Neuronal stem cell (in vitro differentiated cells): ENCODE results near the gene SMOC2.

Experiments
- DNase-seq: peaks from one replicate; pipeline ENCODE4 v3.0.0-alpha.2; 2013; ENCODE audit warnings: low spot score
- H2AFZ ChIP-seq: one replicate; pipeline ENCODE4 v1.6.1; 2013; ENCODE audit warnings: mild to moderate bottlenecking, low read length, inconsistent platforms
- H2AK5ac ChIP-seq: 2 replicates; pipeline ENCODE4 v1.6.1; 2013; ENCODE audit warnings: low read depth, mild to moderate bottlenecking, inconsistent platforms, low read length, moderate library complexity, mixed read lengths
- H2BK120ac ChIP-seq: 2 replicates; pipeline ENCODE4 v1.6.1; 2013; ENCODE audit warnings: low read depth, mild to moderate bottlenecking, inconsistent platforms, low read length, moderate library complexity, mixed read lengths
- H2BK12ac ChIP-seq: one replicate; pipeline ENCODE4 v1.6.1; 2013; ENCODE audit warnings: low read length, inconsistent platforms
- H2BK15ac ChIP-seq: 2 replicates; pipeline ENCODE4 v1.6.1; 2013; ENCODE audit warnings: mild to moderate bottlenecking, low read length, inconsistent platforms, mixed read lengths
- H2BK5ac ChIP-seq: one replicate; pipeline ENCODE4 v1.6.1; 2013; ENCODE audit warnings: inconsistent platforms, mild to moderate bottlenecking, low read length, moderate library complexity
- H3K14ac ChIP-seq: one replicate; pipeline ENCODE4 v1.6.1; 2013; ENCODE audit warnings: low read length, inconsistent platforms
- H3K18ac ChIP-seq: 2 replicates; pipeline ENCODE4 v1.6.1; 2013; ENCODE audit warnings: low read length, inconsistent platforms
- H3K23ac ChIP-seq: 2 replicates; pipeline ENCODE4 v1.6.1; 2013; ENCODE audit warnings: low read depth, mild to moderate bottlenecking, mixed read lengths, low read length, inconsistent platforms; ENCODE audit not compliant: poor library complexity
- H3K27ac ChIP-seq: replicated peaks from 3 replicates; pipeline ENCODE4 v1.5.1; 2013; ENCODE audit warnings: low read length, inconsistent platforms
- H3K27me3 ChIP-seq, 3 experiments: 2 replicates each; pipeline ENCODE4 v1.6.1; 2013; ENCODE audit warnings: low read length in 3 of 3, mild to moderate bottlenecking in 2 of 3, inconsistent platforms in 1 of 3, low read depth in 1 of 3, mixed read lengths in 1 of 3, moderate library complexity in 1 of 3; ENCODE audit not compliant: control insufficient read depth in 3 of 3, insufficient read depth in 3 of 3
- H3K36me3 ChIP-seq, 2 donors: replicated peaks in 1 of 2; 2 replicates each; pipeline ENCODE4 v1.6.1; 2013; ENCODE audit warnings: low read length in 2 of 2; ENCODE audit not compliant: control insufficient read depth in 2 of 2, insufficient read depth in 2 of 2
- H3K4ac ChIP-seq: 2 replicates; pipeline ENCODE4 v1.6.1; 2013; ENCODE audit warnings: inconsistent platforms, mild to moderate bottlenecking, low read length, moderate library complexity
- H3K4me1 ChIP-seq, 2 donors: 1 replicate in 1 of 2; 2 replicates in 1 of 2; pipeline ENCODE4 v1.6.1; 2013; ENCODE audit warnings: low read length in 2 of 2, low read depth in 1 of 2; ENCODE audit not compliant: control insufficient read depth in 2 of 2, insufficient read depth in 1 of 2
- H3K4me2 ChIP-seq: one replicate; pipeline ENCODE4 v1.6.1; 2013; ENCODE audit warnings: mild to moderate bottlenecking, low read length, inconsistent platforms; ENCODE audit not compliant: insufficient read depth, poor library complexity, severe bottlenecking
- H3K4me3 ChIP-seq, 2 donors: 2 replicates each; pipeline ENCODE4 v1.5.1; 2013; ENCODE audit warnings: low read length in 2 of 2, mild to moderate bottlenecking in 2 of 2, inconsistent platforms in 1 of 2, moderate library complexity in 1 of 2
- H3K79me1 ChIP-seq: one replicate; pipeline ENCODE4 v1.6.1; 2013; ENCODE audit warnings: low read depth, mild to moderate bottlenecking, inconsistent platforms, low read length, moderate library complexity
- H3K9ac ChIP-seq: one replicate; pipeline ENCODE4 v1.6.1; 2013; ENCODE audit warnings: mild to moderate bottlenecking, low read depth, low read length, inconsistent platforms; ENCODE audit not compliant: poor library complexity
- H3K9me3 ChIP-seq, 2 donors: replicated peaks in 1 of 2; 2 replicates each; pipeline versions ENCODE3 to v1.6.1; 2013; ENCODE audit warnings: low read length in 2 of 2, mild to moderate bottlenecking in 2 of 2, inconsistent platforms in 1 of 2, low read depth in 1 of 2, mixed read lengths in 1 of 2, moderate library complexity in 1 of 2; ENCODE audit not compliant: control insufficient read depth in 2 of 2, insufficient read depth in 1 of 2
- H4K8ac ChIP-seq: one replicate; pipeline ENCODE4 v1.6.1; 2013; ENCODE audit warnings: low read depth, mild to moderate bottlenecking, inconsistent platforms, low read length, moderate library complexity
- H4K91ac ChIP-seq: one replicate; pipeline ENCODE4 v1.6.1; 2013; ENCODE audit warnings: low read length, low read depth, mild to moderate bottlenecking, inconsistent platforms; ENCODE audit not compliant: poor library complexity
- WGBS, 2 donors: extraction: QIAGEN DNeasy Blood & Tissue Kit; methylation state at CpG; one replicate each; pipeline ENCODE4 v1.1.7; 2013; ENCODE audit warnings: missing lambda C conversion rate in 2 of 2, mixed read lengths in 1 of 2; ENCODE audit not compliant: insufficient read length in 2 of 2, insufficient replicate concordance in 1 of 2; ENCODE audit errors: extremely low coverage in 2 of 2; 5-methylcytosine and 5-hydroxymethylcytosine counted together

Gene SMOC2

GRCh38 chr6:168606722-168607121 lies 165.7 kb downstream of the SMOC2 start:
- Histone ChIP-seq H3K4me2 (no peak overlapping the region), H3K4me3 (no peak overlapping the region), H2BK120ac (no peak overlapping the region), H3K79me1 (no peaks in the 10 kb centered on the region), H2BK15ac (no peak overlapping the region), H3K23ac (peak overlapping the region; percentile 28), H2BK12ac (no peak overlapping the region), H2AFZ (no peak overlapping the region), H3K4ac (no peak overlapping the region), H2BK5ac (no peak overlapping the region), H3K14ac (no peak overlapping the region), H4K8ac (no peak overlapping the region), H3K27ac (no peak overlapping the region), H3K9me3 (peaks cover 0 to 2% of the 10 kb centered on the region in 2 donors), H4K91ac (no peak overlapping the region), H2AK5ac (peak overlapping the region; percentile 1), H3K27me3 (no peaks in the 10 kb centered on the region), H3K9ac (no peak overlapping the region), H3K36me3 (no peaks in the 10 kb centered on the region), H3K18ac (peak overlapping the region; percentile 68), H3K4me1 (peaks cover 5 to 15% of the 10 kb centered on the region in 2 donors)
- no CpG with 5 or more reads among the region's 16 CpGs for whole genome bisulfite sequencing, 2 donors
- no peak for DNase-seq

- Histone ChIP-seq H3K27me3 (no peaks in the 10 kb centered on the region), H3K14ac (no peak overlapping the region), H3K4me3 (no peak overlapping the region), H3K9ac (no peak overlapping the region), H4K91ac (no peak overlapping the region), H3K79me1 (no peaks in the 10 kb centered on the region), H2AFZ (peak overlapping the region; percentile 51), H3K9me3 (peaks cover 0 to 2% of the 10 kb centered on the region in 2 donors), H3K4ac (no peak overlapping the region), H3K18ac (peak overlapping the region; percentile 68), H3K36me3 (no peaks in the 10 kb centered on the region), H2BK15ac (no peak overlapping the region), H2BK12ac (no peak overlapping the region), H2BK120ac (no peak overlapping the region), H3K23ac (no peak overlapping the region), H2AK5ac (peak overlapping the region; percentile 1), H3K4me1 (peaks cover 5 to 12% of the 10 kb centered on the region in 2 donors), H3K27ac (no peak overlapping the region), H2BK5ac (no peak overlapping the region), H4K8ac (no peak overlapping the region), H3K4me2 (no peak overlapping the region)
- DNase-seq, result no peak
- WGBS, 2 donors, result no CpG with 5 or more reads among the region's 15 CpGs
Measured at GRCh38 chr6:168607272-168608112, 166.5 kb downstream of the SMOC2 start.

- H3K27me3 ChIP-seq, result no peaks in the 10 kb centered on the region
- no peak overlapping the region for H3K4ac ChIP-seq
- no peak overlapping the region for H4K91ac ChIP-seq
- peak overlapping the region; percentile 67 for H3K18ac ChIP-seq
- no peak overlapping the region for H2AK5ac ChIP-seq
- peaks cover 5 to 12% of the 10 kb centered on the region in 2 donors for H3K4me1 ChIP-seq
- no peak overlapping the region for H2BK15ac ChIP-seq
- peaks cover 4% of the 10 kb centered on the region in 2 donors for H3K9me3 ChIP-seq
- H2BK12ac ChIP-seq, result no peak overlapping the region
- peak overlapping the region; percentile 51 for H2AFZ ChIP-seq
- H3K36me3 ChIP-seq, result no peaks in the 10 kb centered on the region
- H3K23ac ChIP-seq, result no peak overlapping the region
- DNase-seq, result no peak
- H3K14ac ChIP-seq, result no peak overlapping the region
- no peak overlapping the region for H2BK5ac ChIP-seq
- no peak overlapping the region for H4K8ac ChIP-seq
- H3K9ac ChIP-seq, result no peak overlapping the region
- no peak overlapping the region for H3K4me2 ChIP-seq
- no CpG with 5 or more reads among the region's 11 CpGs for WGBS, 2 donors
- H3K4me3 ChIP-seq, result no peak overlapping the region
- no peak overlapping the region for H3K27ac ChIP-seq
- H2BK120ac ChIP-seq, result no peak overlapping the region
- no peaks in the 10 kb centered on the region for H3K79me1 ChIP-seq
Measured at GRCh38 chr6:168608113-168608400, 167.1 kb downstream of the SMOC2 start.

- Histone ChIP-seq H2AK5ac (no peak overlapping the region), H2BK15ac (no peak overlapping the region), H3K27me3 (no peaks in the 10 kb centered on the region), H3K4me2 (no peak overlapping the region), H2AFZ (no peak overlapping the region), H3K18ac (peak overlapping the region; percentile 9), H3K4me1 (peaks cover 5 to 12% of the 10 kb centered on the region in 2 donors), H3K36me3 (no peaks in the 10 kb centered on the region), H4K91ac (no peak overlapping the region), H3K27ac (no peak overlapping the region), H3K14ac (no peak overlapping the region), H3K4me3 (no peak overlapping the region), H2BK5ac (no peak overlapping the region), H3K9me3 (peaks cover 4 to 8% of the 10 kb centered on the region in 2 donors), H3K23ac (no peak overlapping the region), H2BK12ac (no peak overlapping the region), H3K9ac (no peak overlapping the region), H3K4ac (no peak overlapping the region), H2BK120ac (no peak overlapping the region), H3K79me1 (no peaks in the 10 kb centered on the region), H4K8ac (no peak overlapping the region)
- WGBS, 2 donors, result no CpG with 5 or more reads among the region's 13 CpGs
- no peak for DNase-seq
Measured at GRCh38 chr6:168609026-168609685, 168.2 kb downstream of the SMOC2 start.
